ENCODE results near the gene WFDC11. TPM values are rescaled to one million over a fixed set of nuclear protein-coding genes. Genes with fewer than 3 reads are reported as not detected.

WFDC11 gene
- total and polyA plus RNA-seq, 2 experiments from 2014 or later: not detected

DNA sequence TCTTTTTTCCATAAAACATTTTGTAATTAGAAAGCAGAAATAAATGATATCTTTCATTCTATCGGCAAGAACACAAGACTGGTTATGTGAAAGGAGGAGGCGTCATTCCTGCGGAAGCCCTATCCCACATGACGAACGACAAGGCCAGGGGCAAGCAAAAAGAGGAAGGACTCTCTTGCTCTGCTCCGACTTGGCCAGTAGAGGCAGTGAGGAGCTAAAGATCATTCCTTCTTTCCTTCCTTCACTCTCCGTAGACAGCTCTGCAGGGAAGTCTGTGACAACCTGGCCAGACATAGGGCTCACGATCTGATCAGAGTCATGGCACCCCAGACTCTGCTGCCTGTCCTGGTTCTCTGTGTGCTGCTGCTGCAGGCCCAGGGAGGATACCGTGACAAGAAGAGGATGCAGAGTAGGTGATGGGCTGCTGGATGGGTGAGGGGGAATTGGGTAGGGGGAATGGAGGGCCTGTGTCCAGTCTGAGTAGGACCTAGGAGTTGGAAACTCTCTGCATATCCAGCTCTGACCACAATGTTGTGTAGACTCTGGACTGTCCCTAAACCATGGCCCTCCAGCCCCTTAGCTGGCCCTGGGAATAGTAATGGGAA, 40.4 kb downstream of the WFDC11 start, which contains the start of gene WFDC10A:
WFDC10A (plus strand) TSS at position 244 of the 605 bp plus-strand sequence; CDS start at position 319, 75 bp downstream.
- Histone ChIP-seq H2AFZ (no peak within 1 kb of the TSS), H3K9me3 (ENCODE audit: low read depth) (no peaks in the 10 kb centered on the region), H3K4me2 (no peak within 1 kb of the TSS), H3K27me3 (no peaks in the 10 kb centered on the region), H3K9me2 (replicated peaks; ENCODE audit: insufficient read depth) (no peaks in the 10 kb centered on the region), H3K4me3 (no peak within 1 kb of the TSS), H4K20me1 (ENCODE audit: insufficient read depth, poor library complexity, severe bottlenecking) (no peaks in the 10 kb centered on the region), H3K4me1 (ENCODE audit: insufficient read depth) (no peaks in the 10 kb centered on the region), H3K27ac (no peak within 1 kb of the TSS), H3K79me2 (no peaks in the 10 kb centered on the region), H3K36me3 (replicated peaks; ENCODE audit: insufficient read depth, low read depth) (no peaks in the 10 kb centered on the region)
- WGBS (ENCODE audit: low lambda C conversion rate, missing lambda C conversion rate): 13% methylated on average over 9 of the region's 9 CpGs
- TF ChIP-seq, protein P1, sequence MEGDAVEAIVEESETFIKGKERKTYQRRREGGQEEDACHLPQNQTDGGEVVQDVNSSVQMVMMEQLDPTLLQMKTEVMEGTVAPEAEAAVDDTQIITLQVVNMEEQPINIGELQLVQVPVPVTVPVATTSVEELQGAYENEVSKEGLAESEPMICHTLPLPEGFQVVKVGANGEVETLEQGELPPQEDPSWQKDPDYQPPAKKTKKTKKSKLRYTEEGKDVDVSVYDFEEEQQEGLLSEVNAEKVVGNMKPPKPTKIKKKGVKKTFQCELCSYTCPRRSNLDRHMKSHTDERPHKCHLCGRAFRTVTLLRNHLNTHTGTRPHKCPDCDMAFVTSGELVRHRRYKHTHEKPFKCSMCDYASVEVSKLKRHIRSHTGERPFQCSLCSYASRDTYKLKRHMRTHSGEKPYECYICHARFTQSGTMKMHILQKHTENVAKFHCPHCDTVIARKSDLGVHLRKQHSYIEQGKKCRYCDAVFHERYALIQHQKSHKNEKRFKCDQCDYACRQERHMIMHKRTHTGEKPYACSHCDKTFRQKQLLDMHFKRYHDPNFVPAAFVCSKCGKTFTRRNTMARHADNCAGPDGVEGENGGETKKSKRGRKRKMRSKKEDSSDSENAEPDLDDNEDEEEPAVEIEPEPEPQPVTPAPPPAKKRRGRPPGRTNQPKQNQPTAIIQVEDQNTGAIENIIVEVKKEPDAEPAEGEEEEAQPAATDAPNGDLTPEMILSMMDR (IDR thresholded peaks at IDR 0.05; ENCODE audit: poor library complexity): peak; percentile 59
- no peak for TF ChIP-seq EZH2 (IDR thresholded peaks at IDR 0.05; ENCODE audit: borderline replicate concordance)
- peak; percentile 72 for DNase-seq (ENCODE audit: low spot score)

DNA sequence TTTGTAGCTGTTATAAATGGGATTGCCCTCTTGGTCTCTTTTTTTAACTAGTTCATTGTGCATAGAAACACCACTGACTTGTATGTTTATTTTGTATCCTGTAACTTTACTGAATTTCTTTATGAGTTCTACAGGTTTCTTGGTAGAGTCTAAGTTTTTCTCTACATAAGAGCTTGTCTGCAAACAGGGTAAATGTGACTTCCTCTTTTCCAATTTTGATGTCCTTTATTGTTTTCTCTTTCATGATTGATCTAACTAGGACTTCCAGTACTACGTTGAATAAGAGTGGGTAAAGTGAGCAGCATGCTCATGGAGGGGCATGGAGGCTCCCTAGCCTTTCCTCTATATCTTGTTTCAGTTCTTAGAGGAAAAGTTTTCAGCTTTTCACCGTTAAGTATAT, 43.5 kb downstream of the WFDC11 start:
- TF ChIP-seq EZH2phosphoT487 (IDR thresholded peaks at IDR 0.05; ENCODE audit: low read depth, severe bottlenecking, unreplicated experiment) (no peak), EZH2 (IDR thresholded peaks at IDR 0.05; ENCODE audit: borderline replicate concordance) (no peak)
- TF ChIP-seq, protein P1 (IDR thresholded peaks at IDR 0.05; ENCODE audit: poor library complexity): no peak
- no peak overlapping the region for H2AFZ ChIP-seq
- no peaks in the 10 kb centered on the region for H3K27me3 ChIP-seq
- no peaks in the 10 kb centered on the region for H3K9me3 ChIP-seq (ENCODE audit: low read depth)
- H3K36me3 ChIP-seq (replicated peaks; ENCODE audit: insufficient read depth, low read depth): no peaks in the 10 kb centered on the region
- 78% methylated on average over 2 of the region's 2 CpGs for WGBS (ENCODE audit: low lambda C conversion rate, missing lambda C conversion rate)
- no peak for DNase-seq (ENCODE audit: low spot score)
- no peaks in the 10 kb centered on the region for H3K9me2 ChIP-seq (replicated peaks; ENCODE audit: insufficient read depth)
- H3K79me2 ChIP-seq: no peaks in the 10 kb centered on the region
- H3K4me2 ChIP-seq: no peak overlapping the region
- H4K20me1 ChIP-seq (ENCODE audit: insufficient read depth, poor library complexity, severe bottlenecking): no peaks in the 10 kb centered on the region
- H3K4me1 ChIP-seq (ENCODE audit: insufficient read depth): peaks cover 4% of the 10 kb centered on the region
- no peak overlapping the region for H3K27ac ChIP-seq
- no peak overlapping the region for H3K4me3 ChIP-seq

DNA sequence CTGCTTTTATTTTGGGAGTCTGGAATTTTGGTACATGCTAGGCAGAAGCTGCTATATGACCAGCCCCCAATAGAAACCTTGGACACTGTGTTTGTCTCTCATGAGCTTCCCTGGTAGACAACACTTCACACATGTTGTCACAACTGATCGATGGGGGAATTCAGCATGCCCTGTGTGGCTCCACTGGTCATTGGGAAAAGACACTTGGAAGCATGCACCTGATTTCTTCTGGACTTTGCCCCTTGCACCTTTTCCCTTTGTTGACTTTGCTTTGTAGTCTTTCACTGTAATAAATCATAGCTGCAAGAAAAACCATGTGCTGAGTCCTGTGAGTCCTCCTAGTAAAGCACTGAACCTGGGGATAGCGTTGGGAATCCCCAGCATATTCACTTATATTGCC, 48.4 kb downstream of the WFDC11 start:
- Histone ChIP-seq H4K20me1 (ENCODE audit: insufficient read depth, poor library complexity, severe bottlenecking) (no peaks in the 10 kb centered on the region), H3K9me3 (ENCODE audit: low read depth) (no peaks in the 10 kb centered on the region), H3K36me3 (replicated peaks; ENCODE audit: insufficient read depth, low read depth) (no peaks in the 10 kb centered on the region), H3K9me2 (replicated peaks; ENCODE audit: insufficient read depth) (no peaks in the 10 kb centered on the region), H3K27me3 (no peaks in the 10 kb centered on the region), H3K27ac (peak overlapping the region; percentile 55), H3K4me1 (ENCODE audit: insufficient read depth) (peaks cover 4% of the 10 kb centered on the region), H2AFZ (no peak overlapping the region), H3K4me3 (no peak overlapping the region), H3K4me2 (no peak overlapping the region), H3K79me2 (no peaks in the 10 kb centered on the region)
- peak; percentile 72 for DNase-seq (ENCODE audit: low spot score)
- 77% methylated on average over 2 of the region's 2 CpGs for WGBS (ENCODE audit: low lambda C conversion rate, missing lambda C conversion rate)
- TF ChIP-seq EZH2phosphoT487 (IDR thresholded peaks at IDR 0.05; ENCODE audit: low read depth, severe bottlenecking, unreplicated experiment) (no peak), EZH2 (IDR thresholded peaks at IDR 0.05; ENCODE audit: borderline replicate concordance) (no peak)
- TF ChIP-seq, protein P1 (IDR thresholded peaks at IDR 0.05; ENCODE audit: poor library complexity): no peak
